GM18511 (cell line): Measurements from ENCODE around the gene KLHL3.
A peak's percentile ranks its signal among the peaks of the same experiment; 100 is the strongest.
"Not testable (repeated sequence)": the region's sequence is repeated elsewhere in the genome, so short reads cannot be mapped to it uniquely, and the experiment has no call there.

Experiments used
- ATAC-seq: cut with Tn5 transposase; IDR thresholded peaks from one replicate; pipeline ENCODE4 v1.9.1; 2021; ENCODE audit warnings: mild to moderate bottlenecking, moderate library complexity; ENCODE audit not compliant: unreplicated experiment

KLHL3 gene

DNA sequence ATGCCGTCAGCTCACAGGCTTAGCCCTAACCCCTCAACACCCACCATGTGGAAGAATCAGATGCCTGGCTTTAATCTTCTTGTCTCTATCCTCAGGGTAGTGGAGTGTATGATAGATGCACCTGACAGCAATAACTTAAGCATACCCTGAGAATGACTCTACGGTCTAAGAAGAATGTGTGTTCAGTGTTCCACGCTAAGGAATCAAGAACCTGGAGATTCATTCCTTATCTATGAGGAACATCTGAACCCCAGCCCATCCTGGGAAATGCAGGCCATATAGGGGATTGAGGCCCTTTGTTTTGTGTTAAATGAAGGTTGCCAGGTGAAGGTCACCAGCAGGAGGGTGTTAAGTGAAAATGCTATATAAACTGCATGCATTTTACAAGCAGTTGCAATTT is 63.0 kb downstream of the KLHL3 start:
- ATAC-seq: no peak

DNA sequence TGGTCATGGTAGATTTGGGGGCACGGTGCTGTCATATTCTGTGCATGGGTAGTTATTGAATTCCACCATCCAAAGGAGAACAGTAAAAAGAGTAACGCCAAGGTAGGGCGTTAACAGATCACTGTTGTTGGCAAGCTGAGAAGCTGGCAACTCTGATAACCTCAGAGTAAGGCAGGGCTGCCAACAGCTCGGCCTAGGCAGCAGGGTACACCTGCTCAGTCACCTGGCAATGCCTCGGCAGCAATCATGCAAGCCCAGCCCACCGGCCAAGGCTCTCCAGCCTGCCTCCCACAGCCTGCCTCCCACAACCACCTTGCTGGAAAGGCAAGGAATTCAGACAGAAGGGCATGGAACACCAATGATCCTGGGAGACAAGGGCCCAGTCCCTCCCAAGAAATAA is 63.9 kb downstream of the KLHL3 start:
- ATAC-seq: no peak

DNA sequence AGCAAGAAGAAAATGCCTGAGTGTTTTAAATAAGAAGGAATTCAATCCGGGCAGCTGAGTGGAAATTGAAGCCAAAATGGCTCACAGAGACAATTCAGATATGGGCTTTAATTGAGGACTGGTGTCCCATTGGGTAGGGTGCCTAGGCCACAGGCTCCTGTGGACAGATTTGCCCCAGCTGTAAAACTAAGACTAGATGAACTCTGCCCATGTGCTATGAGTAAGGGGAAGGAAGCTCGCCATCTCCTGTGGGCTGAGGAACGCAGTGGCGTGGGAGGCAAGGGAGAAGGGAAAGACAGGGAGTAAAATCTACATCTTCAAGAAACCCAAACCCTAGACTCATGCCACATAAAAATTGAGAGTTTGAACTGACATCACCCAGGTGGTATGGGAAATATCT is 66.1 kb downstream of the KLHL3 start:
- no peak for ATAC-seq

DNA sequence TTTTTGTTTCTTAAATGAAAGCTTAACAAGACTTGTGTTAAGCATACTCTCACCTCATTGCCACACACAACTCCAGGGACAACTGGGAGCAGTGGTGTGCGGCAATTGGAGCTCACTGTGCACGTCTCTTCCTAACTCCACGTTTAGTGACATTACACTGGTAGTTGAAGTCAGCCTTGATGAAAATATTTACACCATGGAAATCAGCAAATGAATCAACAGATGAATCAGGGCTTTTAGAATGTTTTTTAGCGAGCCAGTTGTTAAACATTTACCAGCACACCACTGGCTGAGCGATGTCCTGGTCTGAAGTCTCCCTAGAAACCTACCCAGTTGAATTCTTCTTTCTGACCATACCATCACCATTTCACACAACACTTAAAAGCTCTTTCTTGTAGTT is 67.3 kb downstream of the KLHL3 start:
- no peak for ATAC-seq

DNA sequence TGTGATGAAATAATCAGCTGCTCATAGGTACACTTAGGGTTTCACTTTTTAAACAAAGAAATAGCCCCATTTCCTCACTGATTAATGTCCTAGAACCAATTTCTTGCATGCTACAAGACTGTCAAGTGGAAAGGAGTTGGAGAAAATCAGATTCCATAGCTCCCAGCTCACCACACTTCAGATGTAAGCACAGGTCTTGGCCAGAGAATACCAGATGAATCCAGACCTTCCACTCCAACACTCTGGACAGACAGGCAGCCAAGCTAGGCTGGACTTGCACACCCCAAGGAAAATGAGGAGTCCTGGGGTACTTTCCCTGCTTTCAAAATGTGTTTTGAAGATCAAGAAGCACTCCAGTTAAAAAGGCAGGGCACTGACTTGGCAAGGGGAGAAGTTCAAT is 68.5 kb downstream of the KLHL3 start:
- ATAC-seq: no peak

DNA sequence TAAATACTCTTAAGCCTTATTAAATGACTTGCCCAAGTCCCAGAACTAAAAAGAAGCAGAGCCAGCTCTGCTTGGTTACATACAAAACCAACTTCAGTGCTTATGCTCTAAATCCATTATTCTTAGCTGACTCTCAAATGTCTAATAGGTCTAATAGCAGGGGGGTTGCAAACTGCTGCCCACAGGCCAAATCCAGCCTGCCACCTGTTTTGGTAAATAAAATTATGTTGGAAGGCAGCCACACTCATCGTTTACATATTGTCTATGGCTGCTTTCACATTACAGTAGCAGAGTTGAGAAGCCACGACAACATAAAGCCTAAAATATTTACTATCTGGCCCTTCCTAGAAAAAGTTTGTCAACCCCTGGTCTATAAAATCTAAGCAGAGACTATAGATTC is 69.0 kb downstream of the KLHL3 start:
- no peak for ATAC-seq

DNA sequence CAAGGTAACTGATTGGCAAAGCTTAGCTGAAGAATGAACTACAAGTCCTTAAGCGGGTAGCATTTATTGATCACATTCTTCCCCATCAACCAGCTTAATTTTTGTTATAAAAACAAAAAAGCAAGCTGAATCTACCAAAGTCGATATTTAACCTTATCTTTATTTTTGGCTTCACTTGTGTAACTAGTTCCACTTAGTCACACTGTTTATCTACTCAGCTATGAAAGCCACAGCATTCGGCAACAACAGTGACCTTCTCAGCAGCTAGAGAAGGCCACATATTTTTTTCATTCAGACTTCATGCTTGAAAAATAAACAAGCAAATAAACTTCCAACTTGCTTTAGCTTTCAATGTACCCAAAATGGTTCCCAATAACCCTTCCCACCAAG is 69.4 kb downstream of the KLHL3 start:
- ATAC-seq: peak; percentile 56

DNA sequence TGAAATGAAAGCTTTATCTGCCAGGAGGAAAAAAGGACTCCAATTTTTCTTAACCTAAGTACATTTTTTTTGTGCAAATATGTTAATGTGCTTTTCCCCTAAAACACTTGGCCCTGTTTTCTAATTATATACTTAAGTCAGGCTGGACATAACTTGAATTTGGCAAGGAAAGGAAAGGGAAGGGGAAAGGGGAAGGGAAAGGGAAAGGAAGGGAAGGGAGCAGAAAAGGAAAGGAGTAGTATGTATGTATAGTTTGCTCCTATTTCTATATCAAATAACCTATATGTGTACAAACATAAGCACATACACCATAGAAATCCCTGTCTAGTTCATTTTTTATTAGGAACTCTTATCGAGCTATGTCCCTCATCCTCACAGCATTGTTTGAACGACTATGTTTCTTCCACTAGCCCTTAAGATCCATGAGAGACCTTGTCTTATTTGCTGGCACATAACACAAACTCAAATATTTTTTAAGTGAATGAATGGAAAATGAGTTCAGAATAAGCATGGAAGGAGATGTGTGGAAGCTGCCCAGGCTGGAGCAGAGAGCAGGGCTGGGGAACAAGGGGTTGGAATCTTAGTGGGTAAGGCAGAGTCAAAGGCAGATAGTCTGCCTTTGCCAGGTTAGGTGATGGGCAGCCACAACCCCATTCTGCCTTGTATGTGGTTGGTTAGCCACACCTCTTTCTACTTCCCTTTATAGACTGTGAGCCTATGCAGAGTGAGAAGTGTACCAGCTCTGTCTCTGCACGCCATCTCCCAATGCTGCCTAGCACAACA is 70.0 kb downstream of the KLHL3 start:
- ATAC-seq: peak; percentile 100

DNA sequence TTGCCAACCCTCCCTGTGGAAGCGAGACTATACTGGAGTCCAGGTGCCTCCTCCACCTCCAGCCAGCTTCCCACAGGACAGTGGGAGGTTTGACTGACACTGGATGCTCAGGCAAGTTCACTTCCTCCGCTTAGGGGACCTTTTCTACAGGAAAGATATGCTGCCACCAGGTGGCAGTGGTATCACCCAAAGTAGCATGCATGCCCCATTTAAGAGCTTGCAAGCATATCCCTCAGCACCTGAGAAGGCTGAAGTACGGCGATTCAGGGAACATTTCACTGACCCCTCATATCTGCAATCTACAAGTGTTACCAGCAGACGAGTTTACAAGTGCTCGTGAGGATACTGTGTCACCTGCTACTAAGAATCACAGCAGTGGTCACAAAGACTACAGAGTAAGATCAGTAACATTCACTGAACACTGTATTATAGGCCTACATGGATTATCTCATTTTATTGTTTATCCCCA is 75.5 kb downstream of the KLHL3 start:
- ATAC-seq: peak; percentile 97

DNA sequence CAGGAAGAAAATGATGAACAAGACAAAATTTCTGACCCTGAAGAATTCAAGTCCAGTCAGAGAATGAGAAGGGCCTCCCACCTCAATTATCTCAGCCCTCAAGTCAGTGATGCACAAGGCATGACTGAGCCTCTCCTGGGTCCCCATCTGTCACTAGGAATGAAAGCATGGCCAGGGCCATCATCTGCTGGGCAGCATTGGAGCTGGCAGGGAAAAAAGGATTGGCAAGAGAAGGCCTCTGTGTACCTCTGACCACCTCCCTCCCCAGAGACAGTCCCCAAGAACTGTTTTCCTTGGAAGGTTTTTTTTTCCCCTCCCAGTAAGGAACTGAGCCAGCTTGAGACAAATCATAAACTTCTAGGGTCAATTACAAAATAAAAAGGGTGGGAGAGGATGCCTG is 76.7 kb downstream of the KLHL3 start:
- ATAC-seq: no peak

DNA sequence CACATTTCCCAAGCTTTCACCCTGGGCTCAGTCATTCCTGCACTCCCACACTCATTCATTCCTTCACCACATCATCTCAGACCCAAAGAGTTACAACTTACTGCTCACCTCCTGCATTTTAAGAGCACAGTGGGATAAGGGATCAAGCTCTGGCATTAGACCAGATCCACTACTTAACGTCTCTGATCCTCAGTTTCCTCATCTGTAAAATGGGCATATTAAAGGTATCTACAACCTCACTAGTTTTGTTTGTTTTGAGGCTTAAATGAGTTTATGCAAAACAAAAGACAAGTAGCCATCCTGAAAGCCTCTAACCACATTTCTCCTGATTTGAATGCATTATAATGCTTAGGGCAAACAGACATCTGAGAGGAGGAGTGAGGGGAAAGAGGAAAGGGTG is 77.6 kb downstream of the KLHL3 start:
- ATAC-seq: no peak

DNA sequence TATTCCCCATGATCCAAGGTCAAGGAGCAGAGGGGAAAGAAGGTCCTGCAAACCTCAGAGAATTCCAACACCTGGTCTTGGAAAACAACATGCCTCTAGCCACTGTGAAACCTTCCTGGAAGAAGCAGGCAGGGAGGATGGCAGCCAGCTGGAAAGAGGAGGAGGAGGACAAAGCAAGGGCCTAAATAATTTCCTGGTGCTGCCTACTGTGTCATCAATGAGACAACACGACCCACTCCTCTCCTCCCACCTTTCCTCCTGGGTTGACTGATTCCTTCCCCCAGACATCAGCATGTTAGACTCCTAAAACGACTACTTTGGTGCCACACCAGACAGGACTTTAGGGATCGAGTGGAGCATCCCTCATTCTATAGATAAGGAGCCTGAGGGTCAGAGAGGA is 78.8 kb downstream of the KLHL3 start:
- ATAC-seq: no peak

DNA sequence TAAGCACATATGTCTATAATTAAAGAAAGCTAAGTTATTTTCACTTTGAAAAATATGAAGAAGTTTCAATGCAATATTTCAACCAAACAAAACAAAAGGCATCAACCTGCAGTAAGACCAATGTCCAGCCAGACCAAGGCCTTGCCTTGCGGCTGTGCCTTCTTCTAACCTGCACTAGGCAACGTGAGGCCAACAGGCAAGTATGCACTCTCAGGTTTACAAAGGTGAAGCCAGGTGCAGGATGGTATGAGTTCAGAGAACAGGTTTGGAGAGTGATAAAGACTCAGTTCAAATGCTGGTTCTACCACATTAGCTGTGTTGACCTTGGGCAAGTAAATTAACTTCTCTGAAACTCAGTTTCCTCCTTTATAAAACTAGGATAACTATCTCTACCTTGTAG is 79.3 kb downstream of the KLHL3 start:
- ATAC-seq: no peak

DNA sequence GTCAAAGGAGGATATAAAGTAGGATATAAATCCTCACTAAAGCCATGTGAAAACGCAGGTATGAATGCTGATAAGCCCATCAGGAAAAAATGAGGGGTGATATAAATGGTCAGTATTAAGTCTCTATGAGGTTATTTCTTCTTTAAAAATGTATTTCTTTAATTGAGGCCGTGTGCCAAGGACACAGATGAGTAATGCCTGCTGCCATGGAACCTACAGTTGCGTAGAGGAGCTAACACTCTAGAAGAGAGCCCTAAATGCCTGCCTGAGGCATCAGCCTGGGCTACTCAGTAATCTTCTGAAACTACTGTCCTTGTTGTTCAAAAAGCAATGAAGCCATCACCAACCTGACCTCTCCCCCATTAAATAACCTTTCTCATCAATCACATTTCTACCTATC is 84.9 kb downstream of the KLHL3 start:
- no peak for ATAC-seq

DNA sequence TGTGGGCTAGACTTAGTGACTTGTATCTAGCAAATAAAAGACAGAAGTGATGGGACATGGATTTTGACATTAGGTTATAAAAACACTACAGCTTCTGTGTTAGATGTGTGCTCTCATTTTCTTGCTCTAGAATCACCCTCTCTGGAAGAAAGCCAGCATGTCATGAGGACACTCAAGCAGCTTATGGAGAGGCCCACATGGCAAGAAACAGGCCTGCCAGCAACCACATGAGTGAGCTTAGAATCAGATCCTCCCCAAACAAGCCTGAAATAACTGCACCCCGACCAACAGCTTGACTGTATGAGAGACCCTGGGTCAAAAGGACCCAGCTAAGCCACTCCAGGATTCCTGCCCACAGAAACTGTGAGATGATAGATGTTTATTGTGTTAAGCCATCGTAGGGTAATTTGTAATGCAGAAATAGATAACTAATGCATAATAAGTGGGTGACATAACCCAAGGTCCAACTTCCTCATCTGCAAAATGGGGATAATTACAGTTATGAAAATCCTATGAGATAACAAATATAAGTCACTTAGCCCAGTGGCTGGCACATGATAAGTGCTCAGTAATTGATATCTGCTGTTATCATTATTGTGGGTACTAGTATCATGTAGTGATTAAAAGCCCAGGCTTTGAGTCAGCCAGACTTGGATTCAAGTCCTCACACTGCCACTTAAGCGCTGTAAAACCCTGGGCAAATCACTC is 86.5 kb downstream of the KLHL3 start:
- ATAC-seq: no peak

DNA sequence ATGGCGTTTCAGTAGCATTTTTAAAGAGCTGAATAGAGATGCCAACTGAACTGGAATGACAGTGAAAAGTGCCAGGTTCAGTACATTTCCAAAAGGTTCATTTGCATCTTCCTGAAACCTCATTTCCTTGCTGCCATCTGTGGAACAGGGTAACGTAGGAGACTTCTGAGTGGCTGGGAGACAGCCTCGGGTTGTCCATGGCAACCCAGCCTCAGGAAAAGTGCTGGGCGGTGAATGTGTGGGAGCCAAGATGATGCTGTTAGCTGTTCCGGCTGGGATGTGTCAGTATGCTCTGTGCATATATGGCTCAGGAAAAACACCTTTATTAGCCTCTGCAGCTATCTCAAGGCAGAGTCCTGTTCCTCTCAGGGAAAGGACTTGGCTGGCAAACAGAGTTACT is 87.5 kb downstream of the KLHL3 start:
- no peak for ATAC-seq

DNA sequence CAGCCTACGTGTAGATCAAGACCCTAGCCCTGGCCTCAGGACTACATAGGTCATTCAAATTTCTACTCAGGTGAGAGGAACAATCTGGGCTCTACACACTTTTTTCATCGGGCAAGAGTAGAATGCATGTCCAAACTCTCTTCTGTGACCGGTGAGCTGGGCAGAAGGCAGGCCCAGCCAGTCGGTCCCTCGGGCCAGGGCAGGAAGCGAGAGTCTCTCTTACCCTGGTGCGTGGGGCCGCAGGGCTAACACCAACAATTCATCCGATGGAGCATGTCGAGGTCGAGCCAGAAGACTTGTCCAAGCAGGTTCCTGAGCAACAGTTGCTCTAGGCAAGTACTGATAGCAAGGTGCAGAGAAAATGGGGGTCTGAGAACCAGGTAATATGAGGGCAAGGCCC is 88.5 kb downstream of the KLHL3 start:
- no peak for ATAC-seq

DNA sequence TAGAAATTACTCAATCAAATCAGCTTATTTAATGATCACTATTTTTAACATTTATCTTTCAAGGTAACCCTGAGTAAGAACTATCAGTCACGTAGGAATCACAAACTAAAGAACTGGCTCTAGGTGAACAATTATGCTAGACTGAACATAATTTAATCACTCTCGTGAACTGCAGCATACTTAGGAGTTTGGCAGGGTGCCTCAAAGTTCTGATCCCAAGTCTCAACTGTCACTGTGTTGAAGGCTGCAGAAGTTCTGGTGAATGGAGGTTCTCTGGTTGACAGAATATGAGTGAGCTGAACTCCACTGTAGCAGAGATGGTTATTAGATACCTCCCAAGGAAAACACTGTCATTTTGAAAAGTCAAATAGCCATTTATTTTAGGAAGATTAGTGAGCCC is 89.1 kb downstream of the KLHL3 start:
- ATAC-seq: no peak

DNA sequence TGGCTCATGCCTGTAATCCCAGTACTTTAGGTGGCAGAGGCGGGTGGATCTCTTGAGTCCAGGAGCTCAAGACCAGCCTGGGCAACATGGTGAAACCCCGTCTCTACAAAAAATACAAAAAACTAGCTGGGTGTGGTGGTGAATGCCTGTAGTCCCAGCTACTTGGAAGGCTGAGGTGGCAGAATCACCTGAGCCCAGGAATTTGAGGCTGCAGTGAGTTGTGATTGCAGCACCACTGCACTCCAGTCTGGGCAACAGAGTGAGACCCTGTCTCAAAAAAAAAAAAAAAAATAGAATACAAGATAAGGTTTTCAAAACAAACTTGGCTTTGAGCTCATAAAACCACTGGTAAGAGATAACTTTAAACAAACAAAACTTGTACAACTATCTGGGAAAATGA is 92.8 kb downstream of the KLHL3 start:
- ATAC-seq: not testable (repeated sequence)

DNA sequence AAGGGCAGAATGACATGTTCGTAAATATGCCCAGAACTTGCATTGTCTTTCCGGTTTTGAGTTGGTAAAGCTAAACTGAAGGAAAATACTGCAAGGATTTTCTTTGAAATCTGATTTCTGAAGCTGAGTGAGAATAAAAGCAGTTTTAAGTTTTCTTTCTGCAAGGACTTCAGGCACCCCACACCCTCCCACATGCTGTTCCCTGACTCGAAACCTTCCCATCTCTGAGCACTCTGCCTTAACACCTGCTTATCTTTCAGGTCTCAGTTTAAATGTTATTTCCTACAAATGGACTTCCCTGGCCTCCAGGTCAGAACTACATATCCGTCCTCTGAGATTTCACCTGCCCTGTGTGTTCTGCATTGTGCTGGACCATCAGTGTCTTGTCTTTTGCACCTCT is 93.8 kb downstream of the KLHL3 start:
- no peak for ATAC-seq

DNA sequence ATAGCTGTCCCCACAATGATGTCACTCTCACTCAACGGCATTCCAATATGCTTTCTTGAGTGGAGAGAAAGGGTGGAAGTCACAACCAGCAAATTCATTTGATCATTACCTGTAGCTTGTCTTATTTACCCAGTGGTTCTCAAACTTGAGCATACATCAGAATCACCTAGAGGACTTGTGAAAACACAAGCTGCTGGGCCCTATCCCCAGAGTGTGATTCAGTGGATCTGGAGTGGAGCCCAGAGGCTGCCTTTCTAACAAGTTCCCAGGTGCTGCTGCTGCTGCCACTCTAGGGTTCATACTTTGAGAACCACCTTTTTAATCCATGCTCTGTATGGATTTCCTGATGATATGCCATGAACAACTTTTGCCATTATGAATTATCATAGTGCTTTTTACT is 94.7 kb downstream of the KLHL3 start:
- no peak for ATAC-seq

DNA sequence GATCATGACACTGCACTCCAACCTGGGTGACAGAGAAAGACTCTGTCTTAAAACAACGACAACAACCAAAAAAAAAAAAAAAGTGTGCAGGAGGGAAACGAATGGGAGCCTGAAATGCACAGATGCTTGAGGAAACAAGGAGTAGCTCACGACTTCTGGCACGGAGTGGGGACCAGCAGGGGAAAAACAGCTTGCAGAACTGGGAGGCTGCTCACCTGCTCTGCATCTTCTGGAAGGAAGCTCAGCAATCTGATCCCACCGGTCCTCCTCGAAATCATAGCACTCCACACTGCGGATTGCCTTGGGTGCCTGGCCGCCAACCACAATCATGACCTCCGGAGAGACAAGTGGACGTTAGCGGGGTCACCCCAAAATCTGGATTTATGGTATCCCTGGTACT is 96.2 kb downstream of the KLHL3 start:
- ATAC-seq: no peak

DNA sequence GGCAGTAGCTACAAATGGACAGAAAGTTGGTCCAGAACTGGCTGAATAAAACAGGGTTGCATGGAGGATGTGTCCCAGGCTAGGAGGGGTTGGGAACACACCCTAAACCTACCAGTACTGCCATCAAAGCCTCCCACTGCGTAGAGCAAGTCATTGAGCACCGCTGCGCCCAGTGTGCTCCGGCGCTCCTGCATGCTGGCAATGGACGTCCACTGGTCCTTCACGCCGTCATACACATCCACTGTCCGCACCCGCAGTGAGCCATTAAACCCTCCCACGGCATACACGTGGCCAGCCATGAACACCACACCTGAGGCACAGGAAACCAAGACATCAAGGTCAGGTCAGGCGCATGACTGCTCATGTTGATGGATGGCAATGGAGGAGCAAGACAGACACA is 97.0 kb downstream of the KLHL3 start:
- ATAC-seq: no peak
